ENCODE data around the gene BST1.

The BST1 gene

GRCh38 chr4:15744016-15744545, 41.2 kb downstream of the BST1 start:
- TF ChIP-seq CTCF (IDR thresholded peaks at IDR 0.05; ENCODE audit: borderline replicate concordance, control extremely low read depth, extremely low read depth, insufficient read depth, missing control alignments), result no peak
- in situ Hi-C loops (cut with MboI; ENCODE audit: low sequenced_read_pairs, unreplicated experiment), result loop anchor here (25.0 kb wide), 2 partner anchors 143 to 243 kb away; no protein-coding TSS in a partner anchor
- no peak for DNase-seq (ENCODE audit: low spot score)

GRCh38 chr4:15746110-15746509, 43.2 kb downstream of the BST1 start:
- in situ Hi-C loops (cut with MboI; ENCODE audit: low sequenced_read_pairs, unreplicated experiment), result loop anchor here (25.0 kb wide), 2 partner anchors 141 to 241 kb away; no protein-coding TSS in a partner anchor
- DNase-seq (ENCODE audit: low spot score), result no peak
- no peak for TF ChIP-seq CTCF (IDR thresholded peaks at IDR 0.05; ENCODE audit: borderline replicate concordance, control extremely low read depth, extremely low read depth, insufficient read depth, missing control alignments)

DNA sequence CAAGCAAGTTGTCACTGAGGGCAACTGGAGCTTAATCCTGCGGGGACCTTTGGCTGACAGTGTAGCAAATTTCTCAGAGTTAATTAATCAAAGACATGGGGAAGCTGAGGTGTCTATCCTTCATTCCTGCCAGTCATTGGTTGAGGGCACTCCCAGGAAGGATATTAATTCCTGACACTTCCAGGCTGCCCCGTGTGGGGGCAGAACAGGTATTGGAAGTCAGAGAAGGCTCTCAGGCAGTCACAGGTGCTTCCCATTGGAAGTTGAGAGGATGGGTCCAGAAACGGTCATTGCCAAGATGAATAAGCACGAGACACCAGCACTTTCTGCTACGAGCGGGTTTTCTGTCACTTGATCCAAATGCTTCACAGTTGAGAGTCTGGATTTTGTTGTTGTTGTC, 46.1 kb downstream of the BST1 start:
- DNase-seq (ENCODE audit: low spot score), result no peak
- in situ Hi-C loops (cut with MboI; ENCODE audit: low sequenced_read_pairs, unreplicated experiment), result loop anchor here (25.0 kb wide), 2 partner anchors 138 to 238 kb away; no protein-coding TSS in a partner anchor
- no peak for TF ChIP-seq CTCF (IDR thresholded peaks at IDR 0.05; ENCODE audit: borderline replicate concordance, control extremely low read depth, extremely low read depth, insufficient read depth, missing control alignments)

DNA sequence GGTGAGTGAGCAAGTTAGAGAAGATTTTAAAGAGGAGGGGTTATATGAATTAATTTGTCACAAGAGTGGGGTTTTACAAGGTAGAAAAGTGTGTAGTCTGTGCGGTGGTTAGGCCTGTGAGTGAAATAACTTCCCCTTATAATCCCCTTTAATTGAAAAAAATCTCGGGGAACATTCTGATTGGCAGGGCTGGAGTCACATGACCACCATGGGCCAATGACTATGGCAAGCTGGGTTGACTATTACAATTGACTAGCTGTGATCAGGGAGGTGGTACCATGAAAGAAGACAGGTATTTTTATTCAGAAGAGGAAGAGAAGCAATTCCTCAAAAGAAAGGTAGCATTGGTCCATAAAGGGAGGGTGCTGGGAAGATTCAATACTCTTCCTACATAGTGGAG, 48.3 kb downstream of the BST1 start:
- no peak for TF ChIP-seq CTCF (IDR thresholded peaks at IDR 0.05; ENCODE audit: borderline replicate concordance, control extremely low read depth, extremely low read depth, insufficient read depth, missing control alignments)
- DNase-seq (ENCODE audit: low spot score), result no peak
- in situ Hi-C loops (cut with MboI; ENCODE audit: low sequenced_read_pairs, unreplicated experiment), result no loop called here

DNA sequence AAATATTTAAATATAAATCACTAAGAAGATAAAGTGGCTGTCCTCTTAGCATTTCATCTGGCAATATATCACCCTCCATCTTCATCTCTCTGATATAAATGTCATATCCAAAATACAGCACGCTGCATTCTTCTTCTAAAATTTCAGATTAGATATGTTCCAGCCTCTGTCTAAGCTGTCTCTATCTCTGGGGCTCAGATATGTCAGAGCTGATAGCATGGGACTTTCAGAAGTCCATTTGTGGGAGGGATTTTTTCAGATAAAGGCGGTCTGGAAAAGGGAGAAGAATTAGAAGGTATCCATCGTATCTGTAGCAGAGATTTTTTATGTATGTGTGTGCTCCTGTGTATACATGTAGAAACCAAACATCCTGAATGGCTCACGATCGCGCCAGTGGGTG, 50.2 kb downstream of the BST1 start:
- DNase-seq (ENCODE audit: low spot score), result no peak
- TF ChIP-seq CTCF (IDR thresholded peaks at IDR 0.05; ENCODE audit: borderline replicate concordance, control extremely low read depth, extremely low read depth, insufficient read depth, missing control alignments), result no peak
- in situ Hi-C loops (cut with MboI; ENCODE audit: low sequenced_read_pairs, unreplicated experiment), result no loop called here

- no peak for DNase-seq (ENCODE audit: low spot score)
- in situ Hi-C loops (cut with MboI; ENCODE audit: low sequenced_read_pairs, unreplicated experiment), result no loop called here
- TF ChIP-seq CTCF (IDR thresholded peaks at IDR 0.05; ENCODE audit: borderline replicate concordance, control extremely low read depth, extremely low read depth, insufficient read depth, missing control alignments), result no peak
These were observed 50.9 kb downstream of the BST1 start for GRCh38 chr4:15753786-15754185.
